ENCODE results near the gene PTGER3. TPM values are rescaled to one million over a fixed set of nuclear protein-coding genes. Genes with fewer than 3 reads are reported as not detected.

PTGER3 gene
- total RNA-seq, 1 donor from 2014 or later = under 0.01 TPM

GRCh38 chr1:70966018-70966638, 81.5 kb downstream of the PTGER3 start:
- H3K36me3 ChIP-seq (ENCODE audit: control insufficient read depth, insufficient read depth, low read length) = no peaks in the 10 kb centered on the region
- FAIRE-seq (no peak), DNase-seq (ENCODE audit: low read depth) (peak; percentile 15)
- no peak for TF ChIP-seq CTCF (IDR thresholded peaks at IDR 0.05; ENCODE audit: insufficient read depth, low read length, severe bottlenecking)
- H3K4me3 ChIP-seq (ENCODE audit: low read depth, low read length) = no peak overlapping the region
- H3K27me3 ChIP-seq (ENCODE audit: control insufficient read depth, insufficient read depth, low read length) = no peaks in the 10 kb centered on the region

GRCh38 chr1:70963374-70963773, 84.2 kb downstream of the PTGER3 start:
- FAIRE-seq (no peak), DNase-seq (ENCODE audit: low read depth) (no peak)
- Histone ChIP-seq H3K36me3 (ENCODE audit: control insufficient read depth, insufficient read depth, low read length) (no peaks in the 10 kb centered on the region), H3K4me3 (ENCODE audit: low read depth, low read length) (no peak overlapping the region), H3K27me3 (ENCODE audit: control insufficient read depth, insufficient read depth, low read length) (no peaks in the 10 kb centered on the region)
- TF ChIP-seq CTCF (IDR thresholded peaks at IDR 0.05; ENCODE audit: insufficient read depth, low read length, severe bottlenecking) = no peak

GRCh38 chr1:70961374-70961975, 86.1 kb downstream of the PTGER3 start:
- TF ChIP-seq CTCF (IDR thresholded peaks at IDR 0.05; ENCODE audit: insufficient read depth, low read length, severe bottlenecking) = no peak
- FAIRE-seq (no peak), DNase-seq (ENCODE audit: low read depth) (no peak)

GRCh38 chr1:70948396-70949017, 99.1 kb downstream of the PTGER3 start:
- H3K27me3 ChIP-seq (ENCODE audit: control insufficient read depth, insufficient read depth, low read length) = no peaks in the 10 kb centered on the region
- FAIRE-seq (no peak), DNase-seq (ENCODE audit: low read depth) (no peak)
- H3K36me3 ChIP-seq (ENCODE audit: control insufficient read depth, insufficient read depth, low read length) = no peaks in the 10 kb centered on the region
- no peak overlapping the region for H3K4me3 ChIP-seq (ENCODE audit: low read depth, low read length)
- no peak for TF ChIP-seq CTCF (IDR thresholded peaks at IDR 0.05; ENCODE audit: insufficient read depth, low read length, severe bottlenecking)

More at GRCh38 chr1:70961374-70961975, 86.1 kb downstream of the PTGER3 start:
- Histone ChIP-seq H3K36me3 (ENCODE audit: control insufficient read depth, insufficient read depth, low read length) (no peaks in the 10 kb centered on the region), H3K27me3 (ENCODE audit: control insufficient read depth, insufficient read depth, low read length) (no peaks in the 10 kb centered on the region), H3K4me3 (ENCODE audit: low read depth, low read length) (no peak overlapping the region)

- H3K27me3 ChIP-seq (ENCODE audit: control insufficient read depth, insufficient read depth, low read length) = no peaks in the 10 kb centered on the region
- DNase-seq (ENCODE audit: low read depth) (no peak), FAIRE-seq (no peak)
- H3K36me3 ChIP-seq (ENCODE audit: control insufficient read depth, insufficient read depth, low read length) = no peaks in the 10 kb centered on the region
- no peak overlapping the region for H3K4me3 ChIP-seq (ENCODE audit: low read depth, low read length)
- TF ChIP-seq CTCF (IDR thresholded peaks at IDR 0.05; ENCODE audit: insufficient read depth, low read length, severe bottlenecking) = no peak
Measured at GRCh38 chr1:70947835-70948234, 99.8 kb downstream of the PTGER3 start.
